ENCODE measurements around the gene OTOA. TPM values are rescaled to one million over a fixed set of nuclear protein-coding genes. Genes with fewer than 3 reads are reported as not detected.
"Not testable (repeated sequence)": the region's sequence is repeated elsewhere in the genome, so short reads cannot be mapped to it uniquely, and the experiment has no call there.

Gene OTOA
- total and polyA plus RNA-seq, 12 donors, result 0.06 to 0.21 (median 0.07) TPM; not detected in 6

GRCh38 chr16:21634216-21634615 lies 29.6 kb upstream of the OTOA start:
- H3K36me3 ChIP-seq, result peaks cover 0 to 52% (median 5%) of the 10 kb centered on the region in 9 donors
- intact Hi-C loops (cut with DNase I), result loop anchor here in 2 of 10 donors (10.0 kb wide), 1 partner anchor 49 kb away; no protein-coding TSS in a partner anchor

GRCh38 chr16:21635694-21636093 lies 28.1 kb upstream of the OTOA start:
- intact Hi-C loops (cut with DNase I), result loop anchor here in 4 of 10 donors (5.0 to 10.0 kb wide), 3 partner anchors 38 to 53 kb away; partner anchors contain the start of gene METTL9 (in 1 of the 4)
- ATAC-seq, DNase-seq, H3K9me3 ChIP-seq, H3K4me3 ChIP-seq, H3K27me3 ChIP-seq, H3K27ac ChIP-seq: not testable (repeated sequence)
- peaks cover 0 to 41% (median 0%) of the 10 kb centered on the region in 9 donors for H3K36me3 ChIP-seq
- H3K4me1 ChIP-seq, result peaks cover 0 to 21% (median 0%) of the 10 kb centered on the region in 9 donors
- 91 to 98% methylated on average over 9 of the region's 9 CpGs for WGBS, 2 donors

More at GRCh38 chr16:21634216-21634615, 29.6 kb upstream of the OTOA start:
- ATAC-seq (no peak), DNase-seq (no peak)
- Histone ChIP-seq H3K27ac (no peak overlapping the region), H3K4me1 (peaks cover 0 to 16% (median 0%) of the 10 kb centered on the region in 9 donors), H3K27me3 (no peaks in the 10 kb centered on the region), H3K4me3 (no peak overlapping the region), H3K9me3 (no peaks in the 10 kb centered on the region)
- TF ChIP-seq CTCF (IDR thresholded peaks at IDR 0.05), result no peak
- WGBS, 2 donors, result 86 to 96% methylated on average over 5 of the region's 5 CpGs

- intact Hi-C loops (cut with DNase I), result loop anchor here in 4 of 10 donors (5.0 to 10.0 kb wide), 3 partner anchors 40 to 55 kb away; partner anchors contain the start of gene METTL9 (in 1 of the 4)
- TF ChIP-seq CTCF (IDR thresholded peaks at IDR 0.05), result no peak
- Histone ChIP-seq H3K36me3 (peaks cover 0 to 34% (median 0%) of the 10 kb centered on the region in 9 donors), H3K27ac (no peak overlapping the region), H3K9me3 (no peaks in the 10 kb centered on the region), H3K4me1 (peaks cover 0 to 13% (median 0%) of the 10 kb centered on the region in 9 donors), H3K27me3 (no peaks in the 10 kb centered on the region), H3K4me3 (no peak overlapping the region)
- 96% methylated on average over 37 of the region's 37 CpGs for WGBS, 2 donors
- no peak for ATAC-seq
- DNase-seq, result no peak
Measured at GRCh38 chr16:21637032-21637968, 26.5 kb upstream of the OTOA start.

- DNase-seq (no peak), ATAC-seq (no peak)
- no peak for TF ChIP-seq CTCF (IDR thresholded peaks at IDR 0.05)
- peak overlapping the region in 1 of 10 donors; percentile 18 for H3K27ac ChIP-seq
- no peak overlapping the region for H3K4me3 ChIP-seq
- intact Hi-C loops (cut with DNase I), result loop anchor here in 4 of 10 donors (5.0 to 10.0 kb wide), 3 partner anchors 41 to 56 kb away; partner anchors contain the start of gene METTL9 (in 1 of the 4)
- peaks cover 0 to 13% (median 0%) of the 10 kb centered on the region in 9 donors for H3K4me1 ChIP-seq
- peaks cover 0 to 42% (median 0%) of the 10 kb centered on the region in 9 donors for H3K36me3 ChIP-seq
- 80% methylated on average over 4 of the region's 4 CpGs for WGBS, 2 donors
- no peaks in the 10 kb centered on the region for H3K9me3 ChIP-seq
- H3K27me3 ChIP-seq, result no peaks in the 10 kb centered on the region
Measured at GRCh38 chr16:21638573-21638975, 25.2 kb upstream of the OTOA start.
